GM10266 (cell line): Measurements from ENCODE around the gene DKC1.

Experiments used
- DNase-seq: peaks from one replicate; pipeline ENCODE4 v3.0.0; 2012; ENCODE audit errors: extremely low spot score
- TF ChIP-seq, protein P1 (sequence below): IDR thresholded peaks from 2 replicates; pipeline ENCODE4 v1.5.1; 2012; ENCODE audit warnings: mild to moderate bottlenecking, low read depth; ENCODE audit not compliant: control insufficient read depth, insufficient read depth; ENCODE audit errors: missing control alignments

The DKC1 gene

GRCh38 chrX:154762537-154763296 is at the start of gene DKC1:
Gene DKC1, plus strand, starts transcription at chrX:154762864. Its CDS starts 102 bp downstream, at chrX:154762966.
- TF ChIP-seq, protein P1, sequence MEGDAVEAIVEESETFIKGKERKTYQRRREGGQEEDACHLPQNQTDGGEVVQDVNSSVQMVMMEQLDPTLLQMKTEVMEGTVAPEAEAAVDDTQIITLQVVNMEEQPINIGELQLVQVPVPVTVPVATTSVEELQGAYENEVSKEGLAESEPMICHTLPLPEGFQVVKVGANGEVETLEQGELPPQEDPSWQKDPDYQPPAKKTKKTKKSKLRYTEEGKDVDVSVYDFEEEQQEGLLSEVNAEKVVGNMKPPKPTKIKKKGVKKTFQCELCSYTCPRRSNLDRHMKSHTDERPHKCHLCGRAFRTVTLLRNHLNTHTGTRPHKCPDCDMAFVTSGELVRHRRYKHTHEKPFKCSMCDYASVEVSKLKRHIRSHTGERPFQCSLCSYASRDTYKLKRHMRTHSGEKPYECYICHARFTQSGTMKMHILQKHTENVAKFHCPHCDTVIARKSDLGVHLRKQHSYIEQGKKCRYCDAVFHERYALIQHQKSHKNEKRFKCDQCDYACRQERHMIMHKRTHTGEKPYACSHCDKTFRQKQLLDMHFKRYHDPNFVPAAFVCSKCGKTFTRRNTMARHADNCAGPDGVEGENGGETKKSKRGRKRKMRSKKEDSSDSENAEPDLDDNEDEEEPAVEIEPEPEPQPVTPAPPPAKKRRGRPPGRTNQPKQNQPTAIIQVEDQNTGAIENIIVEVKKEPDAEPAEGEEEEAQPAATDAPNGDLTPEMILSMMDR = no peak
- DNase-seq = peak; percentile 91

DNA sequence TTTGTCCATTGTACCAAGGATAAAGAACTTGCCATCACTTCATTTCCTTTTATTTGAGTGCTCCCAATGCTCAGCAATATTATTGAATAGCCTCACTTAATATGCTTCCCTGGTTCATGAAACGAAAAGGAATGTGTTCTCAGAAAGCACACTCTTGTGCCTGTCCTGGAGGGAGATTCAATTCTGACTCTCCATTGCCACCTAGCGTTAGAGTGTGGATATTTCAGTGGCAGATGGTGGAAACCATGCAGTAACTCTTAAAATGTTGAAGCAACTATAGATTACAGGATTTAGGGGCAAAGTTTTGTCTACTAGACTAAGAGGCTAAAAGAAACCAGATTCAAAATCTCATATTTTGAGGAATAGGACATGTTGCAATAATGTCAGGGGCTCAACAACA is 47.7 kb upstream of the DKC1 start:
- DNase-seq = peak; percentile 35
- TF ChIP-seq, protein P1 = peak; percentile 65

- DNase-seq = no peak
- TF ChIP-seq, protein P1 = no peak
These were observed 46.8 kb upstream of the DKC1 start for GRCh38 chrX:154715825-154716224.

- TF ChIP-seq, protein P1 = no peak
- DNase-seq = no peak
These were observed 44.8 kb upstream of the DKC1 start for GRCh38 chrX:154717824-154718223.

DNA sequence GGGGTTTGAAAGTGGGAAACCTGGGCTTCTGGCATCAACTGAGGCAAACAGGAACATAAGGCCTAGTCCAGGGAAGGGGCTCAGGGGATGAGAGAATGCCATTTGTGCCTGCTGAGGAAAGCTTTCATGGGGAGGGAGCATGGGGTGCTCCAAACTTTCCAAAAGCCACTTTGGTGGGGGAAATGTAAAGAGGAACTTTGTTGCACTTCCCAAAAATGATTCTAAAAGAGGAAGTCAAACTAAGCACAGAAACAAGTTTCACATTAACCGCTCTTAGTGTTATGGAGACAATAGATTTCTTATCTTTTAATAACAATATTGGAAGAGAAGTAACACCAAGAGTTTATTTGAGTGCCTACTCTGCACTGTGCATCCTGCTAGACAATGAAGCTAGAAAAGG is 44.0 kb upstream of the DKC1 start:
- TF ChIP-seq, protein P1 = no peak
- DNase-seq = no peak

GRCh38 chrX:154719132-154719675 is 43.5 kb upstream of the DKC1 start:
- TF ChIP-seq, protein P1 = no peak
- no peak for DNase-seq

DNA sequence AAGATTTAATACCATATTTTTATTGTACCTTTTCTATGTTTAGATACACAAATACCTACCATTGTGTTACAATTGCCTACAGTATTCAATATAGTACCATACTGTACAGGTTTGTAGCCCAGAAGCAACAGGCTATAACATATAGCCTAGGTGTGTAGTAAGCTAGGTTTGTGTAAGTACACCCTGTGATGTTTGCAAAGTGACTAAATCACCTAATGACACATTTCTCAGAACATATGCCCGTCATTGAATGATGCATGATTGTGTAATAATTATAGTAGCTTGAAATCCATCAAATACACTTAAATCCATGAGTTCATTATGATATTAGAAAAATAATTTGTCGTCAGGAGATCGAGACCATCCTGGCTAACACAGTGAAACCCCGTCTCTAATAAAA is 42.6 kb upstream of the DKC1 start:
- DNase-seq = no peak
- TF ChIP-seq, protein P1 = no peak
